GM21576 (cell line): Measurements from ENCODE around the gene TNFAIP8.

ENCODE experiments used
- ATAC-seq: cut with Tn5 transposase; IDR thresholded peaks from one replicate; pipeline ENCODE4 v1.9.1; 2021; ENCODE audit warnings: mild to moderate bottlenecking, moderate library complexity; ENCODE audit not compliant: unreplicated experiment

TNFAIP8 gene

GRCh38 chr5:119365847-119366539 is 10.2 kb downstream of the TNFAIP8 start:
- no peak for ATAC-seq

GRCh38 chr5:119366540-119366881 is 10.7 kb downstream of the TNFAIP8 start:
- ATAC-seq = peak; percentile 30

GRCh38 chr5:119367502-119368237 is 11.9 kb downstream of the TNFAIP8 start:
- ATAC-seq = peak; percentile 66

GRCh38 chr5:119368238-119368630 is 12.4 kb downstream of the TNFAIP8 start:
- no peak for ATAC-seq

- ATAC-seq = no peak
Measured at GRCh38 chr5:119370486-119370885, 14.7 kb downstream of the TNFAIP8 start.

- no peak for ATAC-seq
Measured at GRCh38 chr5:119371146-119371545, 15.3 kb downstream of the TNFAIP8 start.

GRCh38 chr5:119373449-119373858 is 17.6 kb downstream of the TNFAIP8 start:
- ATAC-seq = peak; percentile 57

GRCh38 chr5:119374901-119375300 is 19.1 kb downstream of the TNFAIP8 start:
- ATAC-seq = no peak

- no peak for ATAC-seq
Measured at GRCh38 chr5:119377066-119377465, 21.2 kb downstream of the TNFAIP8 start.

GRCh38 chr5:119378075-119378700 is 22.4 kb downstream of the TNFAIP8 start:
- ATAC-seq = no peak

- ATAC-seq = no peak
Measured at GRCh38 chr5:119379096-119379495, 23.3 kb downstream of the TNFAIP8 start.

GRCh38 chr5:119379942-119380547 is 24.2 kb downstream of the TNFAIP8 start:
- ATAC-seq = peak; percentile 43

GRCh38 chr5:119382169-119382568 is 26.4 kb downstream of the TNFAIP8 start:
- no peak for ATAC-seq

GRCh38 chr5:119383008-119383407 is 27.2 kb downstream of the TNFAIP8 start:
- no peak for ATAC-seq

- peak; percentile 36 for ATAC-seq
Measured at GRCh38 chr5:119385136-119385535, 29.3 kb downstream of the TNFAIP8 start.

GRCh38 chr5:119385536-119386128 is 29.8 kb downstream of the TNFAIP8 start:
- ATAC-seq = peak; percentile 30

- ATAC-seq = no peak
Measured at GRCh38 chr5:119386596-119387344, 31.0 kb downstream of the TNFAIP8 start.

- ATAC-seq = no peak
Measured at GRCh38 chr5:119387945-119388618, 32.3 kb downstream of the TNFAIP8 start.

- no peak for ATAC-seq
Measured at GRCh38 chr5:119388619-119389190, 32.9 kb downstream of the TNFAIP8 start.
